ENCODE results near the gene STK38L.

Gene STK38L

DNA sequence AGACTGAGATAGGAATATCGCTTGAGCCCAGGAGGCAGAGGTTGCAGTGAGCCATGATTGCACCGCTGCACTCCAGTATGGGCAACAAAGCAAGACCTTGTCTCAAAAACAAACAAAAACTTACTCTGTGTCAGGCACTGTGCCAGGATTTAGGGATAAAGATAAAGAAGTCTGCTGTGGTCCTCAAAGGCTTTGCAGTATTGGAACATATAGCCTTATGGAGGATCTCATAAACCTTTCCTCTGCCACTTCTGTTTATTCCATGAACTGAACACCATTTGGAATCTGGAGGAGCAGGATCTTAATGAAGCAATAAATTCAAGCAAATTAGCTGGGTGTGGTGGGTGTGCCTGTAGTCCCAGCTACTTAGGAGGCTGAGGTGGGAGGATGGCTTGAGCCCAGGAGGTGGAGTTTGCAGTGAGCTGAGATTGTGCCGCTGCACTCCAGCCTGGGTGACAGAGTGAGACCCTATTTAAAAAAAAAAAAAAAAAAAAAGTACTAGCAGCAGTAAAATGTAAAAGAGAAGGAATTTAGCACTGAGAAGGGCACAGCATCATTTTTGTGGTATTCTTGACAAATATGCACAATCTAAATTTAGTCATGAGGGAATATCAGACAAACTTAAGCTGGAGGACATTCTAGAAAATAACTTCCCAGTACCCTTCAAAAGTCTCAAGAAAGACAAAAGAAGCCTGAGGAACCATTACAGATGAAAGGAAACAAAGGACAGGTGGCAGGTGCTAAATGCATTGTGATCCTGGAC lies 115.7 kb downstream of the STK38L start:
- no peak for DNase-seq

DNA sequence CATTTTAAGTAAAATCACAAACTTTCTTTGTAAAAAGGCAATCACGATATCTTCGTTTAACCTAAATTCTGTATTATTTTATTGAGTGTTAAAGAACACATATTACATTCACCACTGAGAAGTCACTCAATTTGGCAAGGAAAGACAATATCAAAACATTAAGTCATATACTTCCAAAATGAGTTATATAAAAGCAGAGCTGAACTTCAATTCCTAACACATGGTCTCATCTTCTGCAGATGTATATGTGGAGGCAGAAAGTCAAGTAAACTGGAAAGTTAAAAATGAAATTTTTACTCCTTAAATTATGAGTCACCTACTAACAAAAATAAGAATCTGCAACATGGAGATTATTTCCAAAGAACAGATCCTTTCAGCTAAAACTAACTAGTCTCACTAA lies 117.3 kb downstream of the STK38L start:
- no peak for DNase-seq

DNA sequence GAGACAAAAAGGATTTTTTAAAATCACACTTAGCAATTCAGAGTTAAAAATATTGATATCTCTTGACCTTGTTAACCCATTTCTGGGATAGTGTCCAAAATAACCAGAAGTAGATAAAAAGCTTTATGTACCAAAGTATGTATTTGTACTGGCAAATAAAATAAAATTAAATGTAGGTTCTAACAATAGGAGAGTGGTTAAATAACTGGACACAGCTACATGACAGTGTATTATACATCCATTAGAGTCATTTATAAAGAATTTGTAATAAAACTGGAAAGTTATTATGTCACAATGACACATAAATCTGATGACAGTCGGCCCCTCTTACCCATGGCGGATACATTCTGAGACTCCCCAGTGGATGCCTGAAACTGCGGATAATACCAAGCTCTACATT lies 122.5 kb downstream of the STK38L start:
- no peak for DNase-seq

DNA sequence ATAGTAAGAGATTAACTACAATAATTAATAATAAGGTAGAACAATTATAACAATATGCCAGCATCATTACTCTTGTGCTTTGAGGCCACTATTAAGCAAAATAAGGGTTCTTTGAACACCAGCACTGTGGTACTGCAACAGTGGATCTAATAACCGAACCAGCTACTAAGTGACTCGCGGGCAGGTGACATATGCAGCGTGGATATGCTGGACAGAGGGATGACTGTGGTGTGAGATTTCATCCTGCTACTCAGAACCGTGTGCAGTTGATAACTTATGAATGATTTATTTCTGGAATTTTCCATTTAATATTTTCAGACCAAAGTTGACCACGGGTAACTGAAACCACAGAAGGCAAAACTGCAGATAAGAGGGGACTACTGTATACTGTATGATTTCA lies 123.0 kb downstream of the STK38L start:
- DNase-seq: no peak
